Loucy (cell line): ENCODE results near the gene NUP205.
A peak's percentile ranks its signal among the peaks of the same experiment; 100 is the strongest.

Source experiments
- H2AFZ ChIP-seq: fragments of 200-600 bp; sonication (generic); 2 replicates; pipeline ENCODE4 v1.6.0; 2016; ENCODE audit warnings: antibody characterized with exemption, mild to moderate bottlenecking, low read length, moderate library complexity
- H3F3A ChIP-seq: fragments of 200-600 bp; 2 replicates; pipeline ENCODE4 v1.6.0; 2016; ENCODE audit warnings: antibody characterized with exemption, low read depth, mild to moderate bottlenecking
- H3K27me3 ChIP-seq: fragments of 200-600 bp; sonication (generic); 2 replicates; pipeline ENCODE4 v1.6.1; 2014; ENCODE audit warnings: low read length, mild to moderate bottlenecking; ENCODE audit not compliant: insufficient read depth, poor library complexity, severe bottlenecking
- H3K36me3 ChIP-seq: fragments of 200-600 bp; sonication (generic); 2 replicates; pipeline ENCODE4 v1.6.1; 2016; ENCODE audit warnings: low read length; ENCODE audit not compliant: insufficient read depth
- H3K4me1 ChIP-seq: fragments of 200-600 bp; sonication (generic); 2 replicates; pipeline ENCODE4 v1.5.1; 2014; ENCODE audit warnings: low read length, mild to moderate bottlenecking; ENCODE audit not compliant: insufficient read depth, poor library complexity, severe bottlenecking
- H3K4me2 ChIP-seq: fragments of 200-600 bp; sonication (generic); 2 replicates; pipeline ENCODE4 v1.6.0; 2014; ENCODE audit warnings: antibody characterized with exemption, low read length, low read depth, mild to moderate bottlenecking; ENCODE audit not compliant: poor library complexity, severe bottlenecking
- H3K4me3 ChIP-seq: fragments of 200-600 bp; sonication (generic); 2 replicates; pipeline ENCODE4 v1.5.1; 2014; ENCODE audit warnings: low read length, mild to moderate bottlenecking, mixed read lengths; ENCODE audit not compliant: poor library complexity, severe bottlenecking
- H3K79me2 ChIP-seq: fragments of 200-600 bp; sonication (generic); 2 replicates; pipeline ENCODE4 v1.6.1; 2014; ENCODE audit warnings: low read length; ENCODE audit not compliant: insufficient read depth
- H3K9ac ChIP-seq: fragments of 200-600 bp; sonication (generic); 2 replicates; pipeline ENCODE4 v1.6.0; 2014; ENCODE audit warnings: mild to moderate bottlenecking, low read depth, low read length, moderate library complexity; ENCODE audit not compliant: poor library complexity, severe bottlenecking
- H3K9me2 ChIP-seq: fragments of 200-600 bp; sonication (generic); replicated peaks from 2 replicates; pipeline ENCODE4 v1.6.1; 2016; ENCODE audit warnings: low read depth, low read length, mixed read lengths
- H3K9me3 ChIP-seq: fragments of 200-600 bp; sonication (generic); 2 replicates; pipeline ENCODE4 v1.6.1; 2014; ENCODE audit warnings: mild to moderate bottlenecking, antibody characterized with exemption, low read length, low read depth; ENCODE audit not compliant: insufficient read depth
- H4K20me1 ChIP-seq: fragments of 200-600 bp; sonication (generic); 2 replicates; pipeline ENCODE4 v1.6.0; 2014; ENCODE audit warnings: antibody characterized with exemption, low read length, mild to moderate bottlenecking; ENCODE audit not compliant: insufficient read depth, poor library complexity, severe bottlenecking
- CTCF ChIP-seq: fragments of 200-600 bp; sonication (generic); conservative IDR thresholded peaks from 2 replicates; pipeline ENCODE4 v1.5.1; 2014; ENCODE audit warnings: mild to moderate bottlenecking, antibody characterized with exemption, low read length
- EZH2phosphoT487 ChIP-seq: fragments of 200-600 bp; IDR thresholded peaks from 2 replicates; pipeline ENCODE4 v1.6.1; 2018; ENCODE audit warnings: antibody characterized with exemption, mild to moderate bottlenecking, moderate library complexity, borderline replicate concordance

NUP205 gene

GRCh38 chr7:135560631-135561030 lies 2.9 kb downstream of the NUP205 start:
- Histone ChIP-seq H3K36me3 (no peaks in the 10 kb centered on the region), H3K9me2 (no peaks in the 10 kb centered on the region), H2AFZ (no peak overlapping the region), H3F3A (0 out of 2 replicates have a peak, but pooled peaks cover 4% of the 10 kb centered on the region), H3K4me3 (peak overlapping the region; percentile 11), H3K4me2 (peak overlapping the region; percentile 91), H3K9me3 (no peaks in the 10 kb centered on the region), H3K9ac (peak overlapping the region; percentile 8), H3K4me1 (peaks cover 29% of the 10 kb centered on the region), H4K20me1 (peaks cover 20% of the 10 kb centered on the region), H3K27me3 (no peaks in the 10 kb centered on the region), H3K79me2 (peaks cover 74% of the 10 kb centered on the region)
- TF ChIP-seq CTCF (no peak), EZH2phosphoT487 (no peak)

GRCh38 chr7:135562720-135563119 lies 5.0 kb downstream of the NUP205 start:
- H3K9me3 ChIP-seq, result no peaks in the 10 kb centered on the region
- no peaks in the 10 kb centered on the region for H3K9me2 ChIP-seq
- H2AFZ ChIP-seq, result no peak overlapping the region
- no peak overlapping the region for H3K9ac ChIP-seq
- TF ChIP-seq CTCF (no peak), EZH2phosphoT487 (no peak)
- H3K4me3 ChIP-seq, result no peak overlapping the region
- peaks cover 93% of the 10 kb centered on the region for H3K79me2 ChIP-seq
- H3K4me1 ChIP-seq, result peaks cover 29% of the 10 kb centered on the region
- no peak overlapping the region for H3K4me2 ChIP-seq
- no peaks in the 10 kb centered on the region for H3K27me3 ChIP-seq
- no peaks in the 10 kb centered on the region for H3K36me3 ChIP-seq
- H4K20me1 ChIP-seq, result peaks cover 22% of the 10 kb centered on the region
- H3F3A ChIP-seq, result 0 out of 2 replicates have a peak, but pooled peaks cover 4% of the 10 kb centered on the region

- no peak for TF ChIP-seq CTCF
- TF ChIP-seq EZH2phosphoT487, result no peak
- Histone ChIP-seq H3K27me3 (no peaks in the 10 kb centered on the region), H4K20me1 (peaks cover 21% of the 10 kb centered on the region), H3K4me3 (no peak overlapping the region), H2AFZ (no peak overlapping the region), H3K4me1 (no peaks in the 10 kb centered on the region), H3K9ac (no peak overlapping the region), H3K9me3 (no peaks in the 10 kb centered on the region), H3K79me2 (peaks cover 29% of the 10 kb centered on the region), H3K36me3 (peaks cover 58% of the 10 kb centered on the region; the same call in 1 of the 2 replicates), H3K9me2 (no peaks in the 10 kb centered on the region), H3K4me2 (no peak overlapping the region), H3F3A (no peaks in the 10 kb centered on the region)
Measured at GRCh38 chr7:135571834-135572233, 14.1 kb downstream of the NUP205 start.
